Measurements from ENCODE around the gene SIX3.

DNA sequence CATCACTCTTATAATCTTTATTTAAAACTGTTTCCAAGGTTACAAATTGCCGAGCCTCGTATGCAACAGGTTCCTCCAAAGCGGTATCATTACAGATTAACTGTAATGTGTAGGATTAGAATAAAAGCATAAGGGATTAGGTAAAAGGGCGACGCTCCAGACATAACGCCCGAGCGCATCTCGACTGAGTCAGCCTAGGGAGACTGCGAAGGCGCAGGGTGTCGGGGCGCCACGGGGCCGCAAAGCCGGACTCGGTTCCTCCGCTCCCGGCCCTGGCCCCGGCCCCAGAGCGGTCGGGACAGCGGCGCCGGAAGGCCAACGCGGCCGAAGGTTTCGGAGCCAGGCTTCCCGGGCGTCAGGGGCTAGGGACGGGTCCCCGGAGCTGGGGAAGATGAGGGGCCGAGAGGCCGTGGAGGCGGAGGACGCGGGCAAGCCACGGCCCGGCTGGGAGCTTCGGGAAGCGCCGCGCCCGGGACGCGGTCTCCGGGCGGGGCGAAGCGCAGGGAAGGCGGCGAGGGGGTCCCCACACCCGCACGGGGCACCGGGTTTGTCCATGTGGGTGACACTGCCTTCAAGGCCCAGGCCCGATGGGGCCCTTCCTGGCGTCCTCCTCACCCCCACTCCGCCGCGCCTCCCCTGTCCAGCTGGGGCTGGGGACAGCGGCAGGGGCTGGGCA is 12.9 kb upstream of the SIX3 start:
- TF ChIP-seq, protein P1, sequence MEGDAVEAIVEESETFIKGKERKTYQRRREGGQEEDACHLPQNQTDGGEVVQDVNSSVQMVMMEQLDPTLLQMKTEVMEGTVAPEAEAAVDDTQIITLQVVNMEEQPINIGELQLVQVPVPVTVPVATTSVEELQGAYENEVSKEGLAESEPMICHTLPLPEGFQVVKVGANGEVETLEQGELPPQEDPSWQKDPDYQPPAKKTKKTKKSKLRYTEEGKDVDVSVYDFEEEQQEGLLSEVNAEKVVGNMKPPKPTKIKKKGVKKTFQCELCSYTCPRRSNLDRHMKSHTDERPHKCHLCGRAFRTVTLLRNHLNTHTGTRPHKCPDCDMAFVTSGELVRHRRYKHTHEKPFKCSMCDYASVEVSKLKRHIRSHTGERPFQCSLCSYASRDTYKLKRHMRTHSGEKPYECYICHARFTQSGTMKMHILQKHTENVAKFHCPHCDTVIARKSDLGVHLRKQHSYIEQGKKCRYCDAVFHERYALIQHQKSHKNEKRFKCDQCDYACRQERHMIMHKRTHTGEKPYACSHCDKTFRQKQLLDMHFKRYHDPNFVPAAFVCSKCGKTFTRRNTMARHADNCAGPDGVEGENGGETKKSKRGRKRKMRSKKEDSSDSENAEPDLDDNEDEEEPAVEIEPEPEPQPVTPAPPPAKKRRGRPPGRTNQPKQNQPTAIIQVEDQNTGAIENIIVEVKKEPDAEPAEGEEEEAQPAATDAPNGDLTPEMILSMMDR (IDR thresholded peaks at IDR 0.05; ENCODE audit: low read depth, low read length): no peak
- no peak for TF ChIP-seq EZH2phosphoT487 (IDR thresholded peaks at IDR 0.05; ENCODE audit: low read depth)

Data from OCI-LY3 (cell line).